ENCODE data around the gene NENF.
A peak's percentile ranks its signal among the peaks of the same experiment; 100 is the strongest.

Gene NENF

DNA sequence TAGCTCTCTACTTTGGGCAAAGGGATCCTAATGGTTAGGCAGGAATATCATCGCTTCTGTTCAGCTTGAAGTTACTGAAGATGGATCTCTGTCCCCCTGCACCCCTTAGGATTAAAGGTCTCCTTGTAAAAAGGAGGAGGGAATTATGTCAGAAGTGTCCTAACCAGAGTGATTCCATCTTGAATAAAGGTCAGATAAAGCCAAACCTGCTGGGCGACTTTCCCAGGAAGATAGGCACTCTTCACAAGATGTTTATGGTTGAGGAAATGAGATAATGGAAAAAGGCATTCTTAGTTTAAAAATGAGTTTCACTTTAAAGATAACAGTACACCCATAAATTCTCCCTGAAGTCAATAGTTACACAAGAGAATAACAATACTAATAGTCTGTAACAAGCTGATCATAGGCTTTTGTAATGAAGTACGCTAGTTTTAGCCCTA, 1.7 kb upstream of the NENF start:
- DNase-seq (ENCODE audit: extremely low read depth in 1 of 2, low read depth in 1 of 2): no peak

DNA sequence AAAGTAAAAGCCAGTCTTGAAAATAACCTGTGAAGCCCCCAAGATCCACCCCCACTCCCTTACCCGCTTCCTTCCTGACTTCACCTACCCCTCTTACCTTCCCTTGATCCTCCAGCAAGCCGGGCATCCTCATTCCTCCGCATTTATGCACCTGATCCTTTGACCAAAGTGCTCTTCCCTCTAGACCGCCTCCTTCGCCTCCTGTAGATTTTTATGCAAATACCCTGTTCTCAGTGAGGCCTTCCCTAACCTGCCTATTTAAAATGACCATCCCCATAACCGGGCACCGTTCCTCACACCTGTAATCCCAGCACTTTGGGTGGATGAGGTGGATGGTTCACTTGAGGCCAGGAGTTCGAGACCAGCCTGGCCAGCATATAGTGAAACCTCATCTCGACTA, 1.1 kb upstream of the NENF start:
- DNase-seq (ENCODE audit: extremely low read depth in 1 of 2, low read depth in 1 of 2): no peak

DNA sequence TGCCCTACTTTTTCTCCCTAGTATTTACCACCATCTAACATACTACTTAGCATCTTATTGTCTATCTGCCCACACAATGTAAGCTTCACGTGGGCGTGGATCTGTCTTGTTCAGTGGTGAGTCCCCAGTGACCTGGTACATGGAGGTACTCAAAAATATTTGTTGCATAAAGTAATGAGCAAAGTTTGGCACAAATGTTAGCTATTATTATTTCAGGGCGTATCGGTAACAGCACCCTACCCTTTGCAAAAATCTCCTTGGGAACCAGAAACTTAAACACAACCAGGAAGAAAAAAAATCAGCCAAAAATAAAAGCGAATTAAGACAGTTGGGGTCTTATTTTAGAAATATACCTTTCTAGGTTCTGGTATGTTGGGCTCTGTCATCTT, 454 bp upstream of the NENF start:
- no peak for DNase-seq (ENCODE audit: extremely low read depth in 1 of 2, low read depth in 1 of 2)

DNA sequence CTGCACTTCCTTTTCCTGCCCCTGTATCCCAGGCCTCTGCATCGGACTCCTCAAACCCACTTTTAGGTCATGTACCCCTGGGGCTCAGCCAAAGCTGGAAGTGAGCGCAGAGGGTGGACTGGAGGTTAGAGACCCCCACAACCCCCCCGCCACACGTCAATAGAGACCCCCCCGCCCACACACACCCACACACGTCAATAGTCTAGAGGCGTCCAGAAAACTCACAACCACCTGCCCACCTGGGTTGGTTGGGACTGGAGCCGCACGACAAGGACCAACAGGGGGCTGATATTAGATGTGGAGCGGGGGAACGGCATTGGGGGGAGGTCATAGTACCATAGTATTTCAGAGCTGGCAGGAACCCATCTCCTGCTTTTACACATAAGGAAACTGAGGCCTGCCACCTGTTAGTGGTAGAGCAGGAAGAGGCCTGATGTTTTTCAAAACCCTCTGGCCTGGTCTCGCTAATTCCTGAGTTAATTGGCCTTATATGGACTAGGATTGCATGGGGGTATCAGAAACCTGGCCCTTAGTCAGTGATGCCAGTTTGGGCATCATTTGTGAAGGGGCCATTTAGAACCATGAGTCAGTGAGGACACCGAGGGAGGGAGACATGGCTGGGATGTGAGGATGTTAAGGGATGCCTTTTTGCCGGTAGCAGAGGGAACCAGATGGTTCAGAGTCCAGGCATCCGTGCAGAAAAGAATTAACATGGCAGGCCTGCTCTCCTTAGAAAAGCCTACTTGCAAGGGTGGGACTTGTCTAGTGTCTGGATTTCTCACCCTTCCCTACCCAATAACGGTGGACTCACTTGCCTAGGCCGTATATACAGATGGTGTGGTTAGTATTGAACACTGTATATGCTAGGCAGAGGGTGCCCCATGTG, 1.1 kb downstream of the NENF start:
- DNase-seq (ENCODE audit: extremely low read depth in 1 of 2, low read depth in 1 of 2): no peak

DNA sequence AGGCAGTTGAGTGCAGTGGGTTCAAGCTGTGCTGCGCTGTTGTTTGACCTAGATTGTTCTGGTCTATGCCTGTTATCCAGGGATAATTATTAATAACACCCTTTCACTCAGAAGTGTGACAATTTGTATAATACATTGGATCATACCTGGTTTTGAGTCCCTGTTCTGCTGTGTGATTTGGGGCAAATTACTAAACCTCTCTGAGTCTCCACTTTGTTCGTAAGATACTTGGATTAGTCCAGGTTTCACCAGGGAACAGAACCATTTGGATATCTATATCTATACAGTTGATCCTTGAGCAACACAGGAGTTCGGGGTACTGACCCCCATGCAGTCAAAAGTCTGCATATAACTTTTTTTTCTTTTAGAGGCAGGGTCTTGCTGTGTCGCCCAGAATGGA, 2.3 kb downstream of the NENF start:
- no peak for DNase-seq (ENCODE audit: extremely low read depth in 1 of 2, low read depth in 1 of 2)

DNA sequence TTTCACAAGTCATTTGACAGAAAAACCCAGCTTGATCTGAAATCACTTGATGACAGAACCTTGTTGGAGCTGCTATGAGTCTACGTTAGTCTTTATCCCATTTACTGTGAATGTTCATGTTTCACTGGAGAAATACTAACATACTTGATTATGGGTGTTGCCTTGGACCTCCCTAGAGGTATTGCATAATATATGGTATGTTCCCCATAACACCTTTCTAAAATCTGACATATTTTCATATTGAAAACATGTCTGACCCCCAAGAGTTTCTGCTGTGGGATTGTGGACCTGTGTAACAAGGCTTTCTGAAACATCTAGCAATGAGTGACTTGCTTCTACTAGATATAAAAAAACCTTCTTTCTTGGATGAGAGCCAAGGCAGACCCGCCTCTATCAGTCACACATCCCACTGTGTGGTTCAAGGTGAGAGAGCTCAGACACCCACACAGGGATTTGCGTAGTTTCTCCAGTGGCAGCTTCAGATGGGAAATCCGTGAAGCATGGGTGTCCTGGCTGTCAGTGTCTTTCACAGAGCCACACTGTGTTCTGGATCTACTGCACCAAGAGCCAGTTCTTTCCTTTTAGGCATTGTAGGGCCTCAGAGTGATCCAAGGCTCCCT, 4.6 kb downstream of the NENF start:
- no peak for DNase-seq (ENCODE audit: extremely low read depth in 1 of 2, low read depth in 1 of 2)

DNA sequence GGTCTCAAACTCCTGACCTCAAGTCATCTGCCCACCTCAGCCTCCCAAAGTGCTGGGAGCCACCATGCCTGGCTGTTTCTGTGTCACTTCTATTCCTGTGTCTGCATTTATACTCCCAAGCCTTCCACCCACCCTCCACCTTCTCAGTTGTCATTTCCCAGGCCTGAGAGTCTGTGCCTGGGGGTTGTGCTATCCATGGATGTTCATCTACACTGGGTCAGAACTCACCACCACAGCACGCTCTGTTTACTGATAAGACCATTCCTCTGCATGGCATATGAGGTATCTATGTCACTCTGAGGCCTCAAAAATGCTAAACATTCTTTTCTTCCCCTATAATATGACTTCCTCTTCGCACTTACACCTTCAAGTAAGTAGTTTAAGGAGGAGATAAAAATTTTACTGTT, 6.1 kb downstream of the NENF start:
- DNase-seq (ENCODE audit: extremely low read depth in 1 of 2, low read depth in 1 of 2): no peak

DNA sequence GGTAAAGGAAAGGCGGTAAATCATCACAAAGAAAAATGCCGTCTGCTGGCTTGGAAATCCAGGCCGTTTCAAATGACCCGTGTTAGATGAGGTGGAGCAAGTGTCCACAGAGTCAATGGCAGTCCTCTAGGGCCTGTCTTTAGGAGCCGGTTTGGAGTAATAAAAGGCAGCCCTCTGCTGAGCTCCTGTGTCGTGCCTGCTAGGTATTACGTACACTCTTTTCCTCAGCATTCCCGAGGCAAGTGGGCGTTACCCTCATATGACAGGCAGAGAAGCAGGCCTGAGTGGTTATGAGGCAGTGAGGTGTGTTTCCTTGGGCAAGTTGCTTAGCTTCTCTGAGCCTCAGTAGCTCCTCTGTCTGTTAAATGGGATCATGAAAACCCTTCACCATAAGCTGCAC, 7.7 kb downstream of the NENF start:
- no peak for DNase-seq (ENCODE audit: extremely low read depth in 1 of 2, low read depth in 1 of 2)

DNA sequence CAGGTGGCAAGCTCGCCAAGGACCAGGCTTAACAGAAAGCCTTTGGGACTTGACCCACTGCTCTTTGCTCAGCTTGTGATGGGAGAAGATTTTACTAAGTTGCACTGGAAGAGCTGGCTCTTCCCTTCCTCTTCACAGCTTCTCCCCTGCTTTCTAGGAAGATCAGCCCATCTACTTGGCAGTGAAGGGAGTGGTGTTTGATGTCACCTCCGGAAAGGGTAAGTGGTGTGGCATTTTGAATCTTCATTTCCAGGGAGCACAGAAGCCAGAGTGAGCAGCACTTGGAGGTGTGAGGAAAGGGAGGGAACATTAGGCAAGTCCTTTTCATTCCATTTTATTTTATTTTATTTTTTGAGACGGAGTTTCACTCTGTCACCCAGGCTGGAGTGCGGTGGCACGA, 9.7 kb downstream of the NENF start:
- DNase-seq (ENCODE audit: extremely low read depth in 1 of 2, low read depth in 1 of 2): no peak

DNA sequence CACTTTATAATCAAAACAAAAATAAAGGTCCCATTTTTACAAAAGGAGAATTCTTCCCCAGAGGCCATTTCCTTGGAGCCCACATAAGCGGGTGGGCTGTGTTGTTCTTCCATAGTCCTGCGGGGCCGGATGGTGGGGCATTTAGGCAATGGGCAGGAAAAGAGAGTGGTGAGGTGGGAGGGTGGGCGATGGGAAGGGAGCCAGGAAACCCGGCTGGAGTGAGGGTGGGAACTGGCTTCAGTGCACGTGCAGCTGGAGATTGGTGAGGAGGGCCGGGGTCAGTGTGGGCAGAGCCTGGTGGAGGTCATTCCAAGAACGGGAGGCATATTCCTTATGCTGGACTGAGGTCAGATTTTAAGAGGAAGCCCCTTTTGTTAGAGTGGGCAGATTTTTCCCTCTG, 13.6 kb downstream of the NENF start:
- no peak for DNase-seq (ENCODE audit: extremely low read depth in 1 of 2, low read depth in 1 of 2)

DNA sequence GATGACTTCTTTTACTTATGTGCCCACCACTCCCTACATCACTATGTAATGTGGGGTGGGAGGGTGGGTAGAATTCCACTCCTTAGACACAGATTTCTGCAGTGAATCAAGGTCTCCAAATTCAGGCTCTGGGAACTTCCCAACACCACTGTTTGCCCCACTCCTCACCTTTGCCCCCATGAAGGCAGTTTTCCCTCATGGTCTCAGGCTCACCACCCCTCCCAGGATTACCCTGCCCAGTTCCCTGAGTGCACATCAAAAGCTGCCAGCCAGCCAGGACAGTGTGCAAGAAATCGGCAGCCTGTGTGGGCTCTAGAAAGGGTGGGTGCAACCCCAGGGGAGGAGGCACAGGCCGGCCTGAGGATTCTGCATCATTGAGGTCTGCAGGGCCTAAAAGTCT, 14.8 kb downstream of the NENF start:
- no peak for DNase-seq (ENCODE audit: extremely low read depth in 1 of 2, low read depth in 1 of 2)

DNA sequence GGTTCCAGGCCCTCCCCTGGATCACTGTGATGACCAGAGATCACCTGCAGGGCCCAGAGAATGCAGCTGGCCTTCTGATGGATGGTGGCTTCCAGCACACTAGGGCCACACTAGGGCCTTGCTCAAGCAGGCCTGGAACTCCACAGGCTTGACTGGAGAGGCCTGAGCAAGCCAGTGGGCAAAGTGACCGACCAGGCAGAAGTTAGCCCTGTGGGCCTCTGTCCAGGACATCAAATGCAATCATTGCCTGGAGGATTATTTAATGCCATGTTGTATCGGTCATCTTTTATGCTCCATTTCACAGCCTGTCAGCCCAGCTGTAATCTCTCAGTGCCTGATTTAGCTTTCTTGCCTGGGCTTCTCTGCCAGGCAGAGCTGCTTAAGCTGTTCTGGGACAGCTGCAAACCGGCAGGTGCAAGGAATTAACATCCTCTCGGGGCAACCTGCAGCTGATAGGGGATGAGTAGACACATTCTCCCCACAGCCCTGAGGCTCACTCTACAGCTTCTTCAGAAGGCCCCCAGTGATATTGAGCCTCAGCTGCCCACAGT, 17.7 kb downstream of the NENF start:
- DNase-seq (ENCODE audit: extremely low read depth in 1 of 2, low read depth in 1 of 2): no peak

DNA sequence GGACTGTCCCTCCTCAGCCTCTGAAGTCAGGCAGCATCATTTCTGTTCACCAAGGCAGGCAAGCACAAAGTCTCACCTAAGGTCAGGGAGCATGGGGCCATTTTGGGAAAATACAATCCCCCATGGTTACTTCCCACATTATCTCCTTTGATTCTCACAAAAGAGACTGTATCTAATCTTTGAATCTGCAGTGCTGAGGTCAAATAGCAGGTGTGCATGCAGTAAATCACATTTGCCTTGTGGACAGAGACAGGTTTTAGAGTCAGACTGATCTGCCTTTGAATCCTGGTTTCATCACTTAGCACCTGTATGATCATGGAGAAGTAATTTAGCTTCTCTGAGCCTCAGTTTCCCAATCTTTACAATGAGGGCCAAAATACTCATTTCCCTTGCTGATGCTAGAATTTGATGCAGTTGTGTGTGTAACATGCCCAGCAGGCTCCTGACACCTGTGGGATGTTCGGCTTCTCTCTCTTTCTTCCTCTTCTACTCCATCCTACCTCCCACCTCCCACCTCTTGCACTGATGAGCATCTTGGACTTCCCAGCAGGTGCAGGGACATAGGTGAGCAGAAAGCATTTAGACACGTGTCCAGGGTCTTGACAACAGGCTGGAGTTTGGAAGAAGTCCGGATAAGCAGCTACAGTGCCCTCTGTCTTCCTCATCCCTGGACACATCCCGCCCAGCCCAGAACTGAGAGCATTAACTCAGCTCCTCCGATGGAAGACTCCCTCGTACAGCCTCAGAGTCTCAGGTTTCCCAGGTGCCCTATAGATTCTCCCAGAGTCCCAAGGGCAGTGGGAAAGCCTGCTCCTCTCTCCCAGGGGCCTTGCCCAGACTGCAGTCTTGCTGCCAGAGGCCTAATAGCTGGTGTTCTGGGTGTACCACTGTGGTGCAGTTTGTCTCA, 18.9 kb downstream of the NENF start:
- no peak for DNase-seq (ENCODE audit: extremely low read depth in 1 of 2, low read depth in 1 of 2)

DNA sequence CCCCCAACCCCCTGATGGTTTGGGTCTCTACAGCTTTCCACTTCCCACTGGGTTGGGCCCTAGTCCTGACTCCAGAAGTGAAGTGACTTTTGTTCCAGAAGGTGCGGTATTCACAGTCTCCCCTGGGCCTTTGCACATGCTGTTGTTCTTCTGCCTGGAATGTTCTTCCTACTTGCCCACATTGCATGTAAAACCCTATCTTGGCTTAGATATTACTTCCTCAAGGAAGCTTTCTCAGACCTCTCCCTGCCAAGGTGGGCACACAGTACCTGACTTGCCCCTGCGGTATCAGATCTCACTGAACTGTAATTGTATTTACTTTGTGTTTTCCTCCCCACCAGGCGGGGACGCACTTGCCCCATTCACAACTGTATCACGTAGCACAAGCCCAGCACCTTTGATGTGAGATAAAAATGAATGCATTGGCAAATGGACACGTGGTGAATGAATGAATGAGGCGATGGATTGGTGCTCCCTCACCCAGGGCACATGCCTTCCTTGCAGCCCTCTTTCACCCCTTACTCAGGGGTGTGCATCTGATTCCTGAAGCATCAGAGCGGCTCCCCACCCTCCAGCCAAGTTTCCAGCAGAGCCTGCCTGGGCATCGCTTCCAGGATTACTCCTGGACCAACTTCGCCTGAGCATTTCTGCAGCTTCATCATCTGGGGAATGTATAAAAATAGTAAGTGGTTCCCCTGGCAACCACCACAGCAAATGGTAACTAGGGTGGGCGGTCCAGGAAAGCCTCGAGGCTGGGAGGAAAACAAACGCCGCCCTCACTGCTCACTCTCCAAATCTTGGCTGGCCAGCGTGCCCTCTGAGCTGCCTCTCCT, 19.8 kb downstream of the NENF start:
- no peak for DNase-seq (ENCODE audit: extremely low read depth in 1 of 2, low read depth in 1 of 2)

DNA sequence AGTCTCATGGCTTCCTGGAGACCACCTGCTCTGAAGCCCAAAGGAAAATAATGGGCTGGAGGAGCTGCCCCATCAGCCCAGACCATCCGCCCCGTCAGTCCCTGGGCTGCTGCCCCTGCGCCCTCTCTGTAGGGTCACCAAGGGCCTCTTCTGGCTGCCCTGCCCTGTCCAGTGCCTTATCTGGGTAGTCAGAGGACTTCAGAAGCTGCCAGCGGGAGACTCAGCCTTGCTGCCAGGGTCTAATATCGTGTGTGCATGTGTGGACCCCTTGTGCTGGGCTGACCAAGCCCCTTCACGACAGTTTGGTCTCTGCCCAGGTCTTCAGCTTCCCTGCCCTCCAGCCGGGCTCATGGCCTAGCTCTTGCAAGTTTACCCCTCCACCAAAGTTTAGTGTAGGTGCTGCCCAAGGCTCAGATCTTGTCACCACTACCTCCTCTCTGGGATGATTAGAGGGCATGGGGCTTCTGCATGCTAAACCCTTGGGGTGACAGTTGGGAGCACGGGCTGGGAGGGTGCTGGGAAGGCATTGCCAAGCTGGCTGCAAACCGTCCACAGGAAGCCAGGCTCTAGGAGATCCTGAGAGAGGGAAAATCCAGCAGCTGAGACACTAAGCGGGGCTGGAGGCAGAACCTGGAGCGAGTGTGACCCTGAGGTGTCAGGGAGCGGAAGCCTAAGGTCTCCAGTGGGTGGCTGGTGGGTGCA, 20.6 kb downstream of the NENF start:
- no peak for DNase-seq (ENCODE audit: extremely low read depth in 1 of 2, low read depth in 1 of 2)

DNA sequence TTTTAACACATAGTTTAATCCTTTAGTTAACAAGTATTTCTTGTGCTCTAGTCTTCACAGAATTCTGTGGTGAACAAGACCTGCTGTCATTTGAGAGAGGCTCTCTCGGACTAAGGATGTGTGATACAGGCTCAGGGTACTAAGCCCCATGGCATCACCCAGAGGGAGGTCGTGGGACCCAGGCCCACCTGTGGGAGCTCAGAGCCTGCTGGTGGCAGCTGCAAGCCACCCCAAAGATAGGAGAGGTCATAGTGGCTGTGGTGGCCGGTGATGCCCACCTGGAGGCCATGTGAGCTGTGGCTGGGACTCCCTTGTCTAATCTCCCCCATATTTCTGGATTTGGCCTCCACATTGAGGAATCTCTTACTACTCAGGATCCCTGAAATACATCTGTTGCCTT, 22.0 kb downstream of the NENF start:
- DNase-seq (ENCODE audit: extremely low read depth in 1 of 2, low read depth in 1 of 2): no peak

DNA sequence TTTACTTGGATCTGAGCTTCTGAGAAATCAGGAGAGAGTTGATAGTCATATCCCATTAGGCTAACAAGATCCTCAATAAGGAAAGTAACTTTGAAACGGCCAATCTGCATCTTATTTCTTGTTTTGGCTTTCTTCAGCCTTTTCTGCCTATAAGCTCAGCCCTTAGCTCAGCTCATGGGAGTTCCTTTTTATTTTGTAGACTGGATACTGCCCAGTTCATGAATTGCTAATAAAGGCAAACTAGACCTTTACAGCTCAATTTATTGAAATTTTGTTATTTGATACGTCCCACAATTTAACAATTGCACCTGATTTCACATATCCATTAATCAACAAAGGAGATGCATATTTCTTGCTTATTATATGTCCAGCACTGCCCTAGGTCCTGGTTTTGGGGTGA, 22.7 kb downstream of the NENF start:
- no peak for DNase-seq (ENCODE audit: extremely low read depth in 1 of 2, low read depth in 1 of 2)

DNA sequence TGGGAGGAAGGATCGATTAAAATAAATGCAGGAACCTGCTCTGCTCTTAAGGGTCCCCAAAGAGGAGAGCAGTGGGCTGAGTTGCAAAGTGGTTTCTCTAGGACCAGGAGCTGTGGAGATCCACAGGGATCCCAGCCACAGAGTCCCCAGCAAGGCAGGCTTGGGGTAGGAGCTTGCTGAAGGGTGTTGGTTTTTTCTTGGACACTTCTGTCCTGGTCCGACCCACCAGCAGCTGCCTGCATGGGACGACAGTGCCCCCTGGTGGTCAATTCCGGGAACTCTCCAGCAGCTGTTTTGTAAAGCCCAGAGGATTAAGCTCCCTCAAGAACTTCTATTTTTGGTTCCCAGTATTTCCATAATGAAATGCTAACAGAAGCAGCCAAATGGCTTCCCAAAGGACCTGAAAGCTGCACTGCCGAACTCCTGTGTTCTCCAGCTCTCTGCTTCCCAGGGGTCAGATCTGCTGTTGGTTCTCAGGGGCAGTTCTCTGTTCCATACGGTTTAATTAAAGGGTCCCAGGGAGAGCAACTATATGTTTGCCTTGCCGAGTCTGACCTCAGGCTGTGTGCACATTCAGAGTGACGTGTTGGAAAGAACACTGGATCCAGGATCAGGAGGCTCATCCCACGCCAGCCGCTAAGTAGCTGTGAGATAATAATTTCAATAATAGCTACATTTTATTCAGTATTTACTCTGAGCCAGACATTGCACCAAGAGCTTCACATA, 23.2 kb downstream of the NENF start:
- DNase-seq (ENCODE audit: extremely low read depth in 1 of 2, low read depth in 1 of 2): peak; percentile 56 to 73

DNA sequence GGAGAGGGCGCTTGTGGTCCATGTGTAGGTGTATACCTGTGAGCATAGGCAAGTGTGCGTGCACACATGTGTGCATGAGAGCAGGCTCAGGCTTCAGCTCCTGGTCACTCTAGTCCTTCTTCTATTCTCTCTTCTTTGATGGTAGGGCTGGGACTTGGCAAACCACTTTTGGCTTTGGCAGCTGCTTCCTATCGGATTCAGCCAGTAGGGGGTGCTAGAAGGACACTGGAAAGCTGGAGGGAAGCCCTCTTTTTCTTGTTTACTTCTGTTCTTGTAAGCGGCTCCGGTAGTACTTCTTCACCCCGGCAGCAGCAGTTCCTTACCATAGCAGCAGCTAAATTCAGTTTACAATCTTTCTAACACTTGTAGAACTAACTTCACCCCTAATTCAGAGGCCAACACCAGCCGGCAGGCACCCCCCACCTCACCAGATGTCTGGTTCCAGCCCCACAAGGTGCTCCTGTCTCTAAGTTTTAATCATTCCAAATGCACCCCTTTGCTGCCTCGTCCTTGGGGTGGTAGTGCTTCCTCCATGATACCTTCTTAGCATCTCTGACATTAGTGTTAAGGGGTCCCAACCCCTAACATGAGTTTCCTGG, 25.1 kb downstream of the NENF start:
- peak; percentile 24 to 55 for DNase-seq (ENCODE audit: extremely low read depth in 1 of 2, low read depth in 1 of 2)
